GM19455 (cell line): ENCODE results near the gene OLFM1.
"Not testable (repeated sequence)": the region's sequence is repeated elsewhere in the genome, so short reads cannot be mapped to it uniquely, and the experiment has no call there.

Experiments
- ATAC-seq: cut with Tn5 transposase; IDR thresholded peaks from one replicate; pipeline ENCODE4 v1.9.1; 2021; ENCODE audit not compliant: unreplicated experiment

The OLFM1 gene

DNA sequence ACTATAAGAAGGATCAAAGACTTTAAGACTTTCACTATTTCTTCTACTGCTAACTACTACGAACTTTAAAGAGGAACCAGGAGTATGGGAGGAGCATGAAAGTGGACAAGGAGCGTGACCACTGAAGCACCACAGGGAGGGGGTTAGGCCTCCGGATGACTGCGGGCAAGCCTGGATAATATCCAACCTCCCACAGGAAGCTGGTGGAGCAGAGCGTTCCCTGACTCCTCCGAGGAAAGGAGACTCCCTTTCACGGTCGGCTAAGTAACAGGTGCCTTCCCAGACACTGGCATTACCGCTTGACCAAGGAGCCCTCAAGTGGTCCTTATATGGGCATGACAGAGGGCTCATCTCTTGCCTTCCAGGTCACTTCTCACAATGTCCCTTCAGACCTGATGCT lies 62.4 kb downstream of the OLFM1 start:
- not testable (repeated sequence) for ATAC-seq

DNA sequence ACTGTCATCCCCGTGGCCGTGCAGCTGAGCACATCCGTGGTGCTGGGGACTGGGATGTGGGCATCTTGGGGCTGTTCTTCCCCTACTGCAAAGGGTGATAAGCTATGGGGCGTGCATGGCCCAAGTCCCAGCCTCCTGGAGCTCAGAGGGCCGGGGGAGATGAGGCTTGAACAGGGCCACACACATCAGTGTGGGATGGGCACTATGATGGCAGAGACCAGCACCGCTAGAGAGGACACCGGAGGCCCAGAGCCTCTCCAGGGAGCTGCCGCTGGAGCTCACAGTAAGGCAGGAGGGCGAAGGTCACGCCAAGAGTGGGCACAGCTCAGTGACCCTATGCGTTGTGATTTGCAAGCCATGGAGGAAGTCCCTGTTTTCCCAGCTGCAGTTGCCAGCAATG lies 63.5 kb downstream of the OLFM1 start:
- ATAC-seq = no peak

DNA sequence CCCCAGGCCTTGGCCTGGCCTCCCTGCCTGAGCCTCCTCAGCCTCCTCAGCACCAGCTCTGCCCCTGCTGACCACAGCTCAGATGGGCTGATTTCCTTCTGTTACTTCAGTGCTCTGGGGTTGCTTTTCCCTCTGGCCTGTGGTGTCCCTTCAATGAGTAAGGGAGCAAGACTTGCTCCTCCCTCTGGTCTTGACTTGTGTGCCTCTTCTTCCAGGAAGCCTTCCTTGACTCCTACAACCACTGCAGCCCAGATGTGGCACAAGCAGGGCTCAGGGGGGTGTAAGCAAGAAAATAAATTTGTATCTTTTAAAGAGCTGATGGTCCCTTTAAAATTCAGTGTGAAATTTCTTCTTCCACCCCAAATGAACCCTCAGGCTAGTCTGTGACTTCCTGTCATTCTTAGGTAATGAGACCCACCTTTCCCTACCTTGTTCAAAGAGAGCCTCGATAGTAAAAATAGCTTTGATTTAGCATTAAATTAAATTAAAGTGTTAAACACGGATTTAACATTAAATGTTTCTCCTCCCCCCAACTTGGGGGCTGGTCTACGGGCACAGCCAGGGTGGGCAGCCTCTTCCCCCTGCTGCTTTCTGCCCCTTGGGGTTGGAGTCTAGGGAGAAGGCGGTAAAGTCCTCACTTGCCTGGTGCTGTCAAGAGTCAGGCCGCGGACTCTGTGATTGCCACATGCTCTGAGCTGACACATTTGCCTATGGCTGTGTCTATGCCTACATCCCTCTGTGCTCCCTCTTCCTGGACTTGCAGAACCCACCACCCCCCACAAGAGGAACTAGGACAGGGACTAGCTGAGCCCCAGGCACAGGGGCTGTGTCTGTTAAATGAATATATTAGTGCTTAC lies 64.5 kb downstream of the OLFM1 start:
- no peak for ATAC-seq

DNA sequence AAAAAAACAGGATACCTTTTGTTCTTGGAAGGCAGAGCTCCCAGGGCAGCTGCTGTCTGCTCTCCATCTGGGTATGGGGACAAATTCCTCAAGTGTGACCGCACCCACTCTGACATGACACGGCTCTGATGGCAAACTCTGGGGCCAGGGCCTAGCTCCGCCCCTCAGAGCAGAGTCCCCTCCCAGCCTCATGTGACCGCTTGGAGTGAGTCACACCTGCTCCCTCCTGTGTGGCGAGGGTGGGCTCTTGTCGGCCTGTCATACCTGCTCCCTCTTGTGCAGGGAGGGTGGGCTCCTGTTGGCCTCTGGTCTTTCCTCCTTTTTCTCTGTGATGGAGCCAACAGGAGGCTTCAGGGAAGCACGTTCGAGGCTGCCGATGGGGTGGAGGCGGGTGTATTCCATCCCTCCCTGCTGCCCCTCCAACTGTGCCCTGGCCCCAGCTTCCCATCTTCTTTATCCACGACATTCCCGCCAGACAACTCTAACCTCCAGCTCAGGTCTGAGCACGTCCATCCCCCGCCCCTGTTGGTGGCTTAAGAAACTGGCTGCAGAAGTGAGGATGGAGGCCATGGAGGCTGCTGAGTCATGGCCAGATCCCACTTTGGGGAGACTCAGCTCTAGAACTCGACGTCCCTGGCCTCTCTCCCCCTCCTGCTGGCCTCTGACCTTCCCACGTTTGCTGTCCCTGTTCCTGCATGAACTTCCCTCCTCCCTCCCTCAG lies 65.3 kb downstream of the OLFM1 start:
- no peak for ATAC-seq

DNA sequence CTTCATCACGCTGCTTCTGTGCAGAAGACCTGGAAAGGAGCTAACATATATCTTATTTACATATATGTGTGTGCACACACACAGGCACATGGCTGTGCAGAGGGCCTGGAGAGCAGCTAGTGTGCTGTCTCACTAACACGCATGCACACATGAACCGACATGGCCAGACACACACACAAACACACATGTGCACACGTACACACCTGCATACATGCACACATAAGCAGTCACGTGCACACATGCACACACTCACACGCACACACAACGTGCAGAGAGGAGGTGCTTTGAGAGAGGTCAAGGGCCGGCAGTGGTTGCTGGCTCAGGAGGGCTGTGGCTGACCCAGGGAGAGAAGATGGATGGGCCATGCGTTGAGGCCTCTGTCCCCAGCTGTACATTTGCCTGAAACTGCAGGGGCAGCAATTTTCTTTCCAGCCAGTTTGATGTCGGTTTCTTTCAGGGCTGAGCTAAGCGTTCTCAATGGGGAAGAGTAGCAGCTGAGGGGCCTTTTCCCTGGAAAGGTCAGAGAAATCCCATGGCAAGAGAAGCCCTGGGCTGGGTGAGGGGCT lies 66.7 kb downstream of the OLFM1 start:
- ATAC-seq = no peak

DNA sequence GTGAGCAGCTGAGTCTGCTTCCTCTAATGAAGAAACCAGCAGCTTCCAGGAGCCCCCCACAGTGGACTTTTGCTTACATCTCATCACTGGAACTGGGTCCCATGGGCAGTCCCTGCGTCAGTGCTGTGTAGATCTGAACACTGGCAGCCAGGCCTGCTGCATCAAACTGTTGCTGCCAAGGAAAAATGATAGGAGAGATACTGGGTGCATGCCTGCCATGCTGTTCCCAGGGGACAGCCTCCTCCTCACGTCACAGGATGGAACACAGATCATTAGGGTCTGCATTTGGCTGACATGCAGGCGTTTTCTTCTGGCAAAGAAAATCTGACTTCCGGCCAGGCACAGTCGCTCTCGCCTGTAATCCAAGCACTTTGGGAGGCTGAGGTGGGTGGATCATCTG lies 67.9 kb downstream of the OLFM1 start:
- ATAC-seq = no peak

DNA sequence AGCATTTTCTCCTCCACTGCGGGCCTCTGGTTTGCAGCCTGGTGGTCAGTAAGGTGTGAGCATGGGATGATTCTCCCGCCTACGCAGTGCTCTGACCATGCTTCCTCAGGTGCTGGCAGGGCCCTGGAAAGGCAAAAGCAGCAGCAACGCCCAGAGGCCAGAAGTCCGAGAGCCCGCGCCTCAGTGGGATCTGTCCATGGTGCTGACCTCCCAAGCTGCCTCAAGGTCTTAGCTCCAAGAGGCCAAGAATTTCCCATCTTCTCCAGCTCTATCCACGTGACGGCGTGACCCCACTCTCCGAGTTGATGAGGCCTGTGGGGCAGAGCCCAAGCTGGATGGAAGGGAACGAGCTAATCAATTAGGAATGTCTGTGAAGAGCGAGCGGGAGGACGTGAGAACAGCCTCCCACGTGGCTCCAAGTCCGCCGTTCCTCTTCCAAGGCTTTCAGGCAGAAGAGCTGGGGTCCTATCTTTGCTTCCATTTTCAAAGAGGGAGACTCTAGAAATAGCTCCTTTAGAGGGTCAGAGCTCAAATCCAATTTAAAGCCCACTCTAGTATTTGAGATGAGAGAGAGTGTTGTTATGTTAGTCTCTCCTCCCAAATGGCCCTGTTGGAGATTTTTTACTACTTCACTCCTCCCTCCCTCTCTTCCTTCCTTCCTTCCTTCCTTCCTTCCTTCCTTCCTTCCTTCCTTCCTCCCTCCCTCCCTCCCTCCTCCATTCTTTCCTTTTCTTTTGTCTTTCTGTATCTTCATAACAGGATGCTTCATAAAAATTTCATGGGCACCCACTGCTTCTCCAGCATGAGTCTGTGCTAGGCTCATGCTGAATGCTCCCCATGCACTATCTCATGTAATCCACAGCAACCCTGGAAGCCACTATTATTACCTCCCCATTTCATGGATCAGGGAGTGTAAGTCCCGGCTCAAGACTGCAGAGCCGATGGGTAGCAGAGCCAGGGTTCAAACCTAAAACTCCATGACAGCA lies 69.3 kb downstream of the OLFM1 start:
- no peak for ATAC-seq

DNA sequence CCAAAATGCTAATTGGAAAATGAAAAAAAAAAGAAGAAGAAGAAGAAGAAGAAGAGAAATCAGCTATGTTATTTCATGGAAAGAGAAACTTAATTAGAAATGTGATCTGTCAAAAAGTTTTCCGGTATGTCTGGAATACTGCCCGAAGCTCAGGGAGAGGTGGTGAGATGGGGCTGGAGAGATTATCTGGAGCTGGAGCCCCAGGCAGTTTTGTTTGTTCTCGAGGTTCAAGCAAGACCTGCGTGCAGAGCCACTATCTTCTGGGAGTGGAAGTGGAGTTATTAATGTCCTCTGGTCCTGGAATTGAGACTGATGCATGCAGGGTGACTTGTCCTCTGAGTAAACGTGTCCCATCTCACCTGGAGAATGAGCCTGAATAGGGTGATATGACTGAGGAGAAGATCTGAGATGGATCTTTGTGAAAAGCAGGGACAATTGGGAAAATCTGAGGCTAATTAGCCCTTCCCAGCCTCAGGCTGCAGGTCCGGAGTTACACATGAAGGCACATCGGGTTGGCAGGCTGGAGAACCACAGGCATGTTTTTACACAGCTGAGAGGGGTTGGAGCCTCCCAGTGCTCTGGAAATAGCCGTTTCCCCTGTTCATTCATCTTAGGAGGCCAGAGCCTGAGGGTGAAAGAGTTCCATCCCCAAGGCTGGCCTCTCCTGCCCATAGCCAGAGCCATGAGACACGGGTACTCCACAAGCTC lies 70.5 kb downstream of the OLFM1 start:
- ATAC-seq = no peak

DNA sequence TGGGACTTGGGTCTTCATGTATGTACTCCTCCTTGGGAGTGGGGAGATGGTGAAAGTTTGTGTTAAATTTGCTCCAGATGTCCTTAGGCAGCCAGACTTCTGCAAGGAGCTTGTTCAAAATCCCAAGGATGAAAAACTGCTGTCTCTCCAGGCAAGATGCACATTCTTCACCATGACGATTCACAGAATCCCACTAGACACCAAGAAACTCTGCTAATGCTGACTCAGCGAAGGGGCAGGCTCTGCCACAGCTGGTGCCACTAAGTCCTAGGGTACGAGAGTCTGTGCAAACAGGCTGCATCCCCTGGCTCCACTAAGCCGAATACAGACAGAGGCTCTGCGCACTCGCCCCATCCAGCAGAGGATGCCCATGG lies 71.1 kb downstream of the OLFM1 start:
- ATAC-seq = no peak

DNA sequence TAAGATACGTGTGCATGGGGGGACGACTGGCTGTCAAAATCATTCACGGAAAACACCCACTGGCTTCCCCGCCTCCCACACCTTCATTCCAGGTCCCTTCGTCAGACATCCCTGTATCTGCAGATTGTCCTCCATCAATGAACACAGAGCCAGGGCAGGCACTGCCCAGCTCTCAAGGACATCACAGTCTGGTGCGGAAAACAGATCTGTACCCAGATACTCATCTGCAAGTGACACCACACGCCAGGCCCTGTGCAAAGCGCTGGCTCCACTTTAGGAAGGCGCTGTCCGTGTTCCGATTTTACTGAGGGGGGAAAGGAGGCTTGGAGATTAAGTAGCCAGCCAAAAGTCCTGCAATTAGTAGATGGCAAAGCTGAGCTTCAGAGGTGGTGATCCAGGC lies 72.3 kb downstream of the OLFM1 start:
- ATAC-seq = no peak

DNA sequence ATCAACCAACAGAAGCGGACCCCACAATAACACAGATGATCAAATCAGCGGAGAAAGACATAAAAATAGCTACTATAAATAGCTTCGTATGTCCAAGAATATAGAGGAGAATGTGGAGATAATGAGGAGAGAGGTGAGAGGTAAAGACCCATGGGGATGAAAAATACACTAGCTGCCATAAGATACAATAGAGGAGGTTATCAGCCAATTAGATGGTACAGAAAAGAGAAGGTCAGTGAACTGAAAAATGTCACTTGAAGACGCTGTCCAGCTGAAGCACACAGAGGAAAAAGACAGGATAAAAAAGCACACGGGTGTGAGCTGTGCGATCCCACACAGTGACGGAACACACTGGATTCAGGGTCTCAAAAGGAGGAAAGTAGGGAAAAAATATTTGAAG lies 73.4 kb downstream of the OLFM1 start:
- ATAC-seq = no peak

DNA sequence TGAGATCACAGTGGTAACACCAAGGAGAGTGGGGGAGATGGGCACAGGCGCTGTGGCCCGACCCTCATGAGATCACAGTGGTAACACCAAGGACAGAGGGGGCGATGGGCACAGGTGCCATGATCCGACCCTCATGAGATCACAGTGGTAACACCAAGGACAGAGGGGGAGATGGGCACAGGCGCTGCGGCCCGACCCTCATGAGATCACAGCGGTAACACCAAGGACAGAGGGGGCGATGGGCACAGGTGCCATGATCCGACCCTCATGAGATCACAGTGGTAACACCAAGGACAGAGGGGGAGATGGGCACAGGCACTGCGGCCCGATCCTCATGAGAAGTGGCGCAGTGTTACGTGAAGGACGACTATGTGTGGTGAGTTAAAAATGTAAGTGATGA lies 75.1 kb downstream of the OLFM1 start:
- ATAC-seq = not testable (repeated sequence)

DNA sequence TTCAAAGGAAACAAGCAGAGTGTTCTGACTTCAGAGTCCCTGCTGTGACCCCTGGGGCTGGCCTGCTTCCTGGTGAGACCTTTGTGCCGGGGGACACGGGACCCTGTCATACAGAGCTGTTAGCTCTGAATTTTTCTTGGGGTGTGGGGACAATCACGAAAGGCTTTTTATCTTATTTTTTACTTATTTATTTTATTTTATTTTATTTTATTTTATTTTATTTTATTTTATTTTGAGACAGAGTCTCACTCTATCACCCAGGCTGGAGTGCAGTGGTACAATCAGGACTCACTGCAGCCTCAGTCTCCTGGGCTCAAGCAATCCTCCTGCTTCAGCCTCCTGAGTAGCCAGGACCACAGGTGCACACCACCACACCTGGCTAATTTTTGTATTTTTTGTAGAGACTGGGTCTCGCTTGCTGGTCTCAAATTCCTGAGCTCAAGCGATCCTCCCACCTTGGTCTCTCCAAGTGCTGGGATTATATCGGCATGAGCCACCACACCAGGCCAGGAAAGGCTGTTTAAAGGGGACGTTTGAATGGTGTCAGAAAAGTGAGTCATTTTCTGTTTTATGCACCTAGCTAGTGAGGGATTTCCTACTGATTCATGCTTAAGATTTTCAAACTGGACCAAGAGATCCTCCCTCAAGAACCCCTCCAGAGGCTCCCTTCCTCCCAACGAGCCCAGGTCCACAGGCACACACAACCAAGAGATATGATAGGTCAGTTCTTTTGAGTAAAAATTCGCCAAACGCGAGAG lies 75.7 kb downstream of the OLFM1 start:
- no peak for ATAC-seq

DNA sequence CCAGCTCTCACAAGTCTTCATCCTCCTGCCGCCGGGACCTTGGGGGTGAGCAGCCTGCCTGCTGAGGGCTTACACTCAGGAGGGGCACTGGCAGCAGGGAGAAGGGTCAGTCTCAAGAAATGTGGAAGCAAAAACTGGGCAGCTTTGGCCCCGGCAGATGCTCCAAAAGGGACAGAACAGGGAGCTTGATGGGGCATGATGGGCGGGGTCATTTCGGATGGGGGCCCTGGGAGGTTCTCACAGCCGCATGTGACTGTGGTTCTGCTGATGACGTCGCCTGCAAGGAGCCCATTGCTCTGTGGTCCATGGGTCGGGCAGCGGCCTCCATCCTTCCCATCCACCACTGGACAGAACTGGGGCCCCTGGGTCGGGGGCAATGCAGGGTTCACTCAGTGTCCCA lies 76.6 kb downstream of the OLFM1 start:
- no peak for ATAC-seq

DNA sequence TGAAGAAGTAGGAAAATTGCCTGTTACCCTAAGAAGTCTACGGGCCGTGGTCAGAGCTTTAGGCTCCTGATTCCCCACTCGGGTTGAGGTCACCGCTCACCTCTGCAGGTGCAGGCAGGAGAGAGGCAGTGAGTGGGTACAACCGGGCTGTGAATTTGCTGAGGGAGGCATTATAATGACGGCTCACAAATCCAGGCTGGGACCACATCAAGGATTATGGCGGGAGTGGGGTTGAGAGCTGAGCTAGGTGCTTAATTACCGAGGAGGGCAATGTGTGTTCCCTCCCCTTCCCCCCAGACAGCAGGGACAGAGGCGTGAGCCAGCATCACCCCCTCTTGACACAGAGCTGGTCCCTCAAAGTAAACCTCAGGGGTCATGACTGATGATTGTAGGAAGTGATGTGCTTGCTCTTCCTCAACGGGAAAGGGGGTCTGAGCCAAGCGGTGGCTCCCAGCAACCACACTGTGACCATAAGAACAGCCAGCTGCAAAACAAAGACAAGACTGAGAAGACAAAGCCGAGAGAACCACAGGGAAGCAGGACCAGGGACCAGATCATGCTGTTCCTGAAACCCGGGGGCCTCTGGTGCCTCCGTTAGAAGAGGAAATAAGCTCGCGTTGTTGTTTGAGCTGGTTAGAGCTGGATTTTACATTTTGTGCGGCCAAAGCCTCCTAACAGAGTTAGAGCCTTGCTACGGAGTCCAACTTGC lies 77.7 kb downstream of the OLFM1 start:
- no peak for ATAC-seq

DNA sequence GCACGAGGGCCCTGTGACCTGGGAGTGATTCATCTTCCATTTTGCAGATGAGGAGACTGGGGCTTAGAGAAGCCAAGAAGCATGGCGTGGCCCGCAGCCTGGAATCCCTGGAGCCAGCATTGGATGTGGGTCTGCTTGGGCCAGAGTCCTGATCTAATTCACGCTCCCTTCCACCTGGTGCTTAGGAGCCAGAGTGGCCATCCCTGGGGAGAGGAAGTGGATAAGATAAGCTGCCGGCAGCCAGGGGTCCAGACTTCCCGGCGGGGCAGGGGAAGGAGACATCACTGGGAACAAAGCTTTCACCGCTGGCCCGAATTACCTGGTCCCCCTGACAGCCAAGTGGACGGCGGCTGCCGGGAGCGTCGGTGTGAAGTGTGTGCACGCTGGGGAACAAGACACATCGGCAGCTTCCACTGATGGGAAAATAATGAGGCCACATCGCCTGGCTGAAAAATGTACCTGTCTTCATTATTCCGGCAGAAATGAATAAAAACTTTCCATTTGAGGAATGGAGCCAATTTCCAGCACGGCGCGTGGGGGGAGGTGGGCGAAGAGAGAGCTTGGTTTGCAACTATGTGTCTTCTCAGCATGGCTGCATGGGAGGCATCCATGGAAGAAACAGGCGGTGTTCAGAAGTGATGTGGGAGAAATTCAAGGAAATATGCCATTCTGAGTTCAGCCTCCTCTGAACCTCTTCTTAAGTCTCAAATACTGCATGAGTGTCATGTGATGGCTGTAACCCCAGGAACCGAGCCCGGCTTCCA lies 78.5 kb downstream of the OLFM1 start:
- no peak for ATAC-seq

DNA sequence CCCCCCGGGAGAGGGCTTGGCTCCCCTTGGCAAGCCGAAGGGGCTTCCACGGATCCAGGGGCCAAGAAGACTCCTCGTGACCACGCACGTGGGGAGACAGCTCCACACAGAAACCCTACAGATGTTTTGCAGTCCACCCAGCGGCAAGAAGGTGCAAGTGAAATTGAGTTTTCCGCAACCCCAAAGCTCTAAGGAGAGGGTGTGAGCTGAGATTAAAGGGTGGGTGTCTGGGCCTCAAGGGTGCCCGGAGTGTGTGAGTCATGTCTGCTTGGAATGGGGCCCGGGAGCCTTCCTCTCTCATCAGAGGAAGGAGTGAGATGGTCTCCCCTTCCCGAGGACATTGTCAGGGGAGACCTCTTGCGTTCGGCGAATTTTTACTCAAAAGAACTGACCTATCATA lies 79.1 kb downstream of the OLFM1 start:
- ATAC-seq = no peak

DNA sequence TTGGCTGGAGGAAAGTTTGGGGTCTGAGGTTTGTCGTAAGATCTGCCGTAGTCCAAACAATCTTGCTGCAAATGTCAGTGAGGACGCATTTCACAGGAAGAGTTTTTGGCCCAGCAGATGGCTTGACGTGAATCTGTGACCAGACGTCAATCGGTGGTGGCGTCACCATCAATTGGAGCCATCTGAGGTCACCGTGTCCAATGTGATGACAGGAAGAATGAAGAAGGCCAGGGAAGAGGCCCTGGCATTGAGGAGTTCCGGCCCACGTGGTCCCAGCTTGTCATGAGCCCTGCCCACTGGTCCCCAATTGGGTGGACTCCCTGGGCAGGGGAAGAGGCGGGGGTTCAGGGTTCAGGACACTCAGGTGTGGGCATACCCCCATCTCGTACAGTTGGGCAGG lies 79.9 kb downstream of the OLFM1 start:
- ATAC-seq = no peak
